Transverse colon (tissue), 4 donors: ENCODE data around the gene HS3ST4. TPM values are rescaled to one million over a fixed set of nuclear protein-coding genes. Genes with fewer than 3 reads are reported as not detected.

Experiments used
- DNase-seq: peaks from one replicate; pipeline ENCODE4 v3.0.0-alpha.2; 2019
- H3K27ac ChIP-seq, 4 donors: fragments of 200-600 bp; sonication (generic); 2 replicates each; pipeline ENCODE4 v1.5.1; 2016 to 2018; ENCODE audit warnings: inconsistent platforms in 4 of 4
- H3K27me3 ChIP-seq: fragments of 200-600 bp; sonication (generic); 2 replicates; pipeline ENCODE4 v1.5.1; 2017; ENCODE audit warnings: inconsistent platforms
- H3K36me3 ChIP-seq, 4 donors: fragments of 200-600 bp; sonication (generic); 2 replicates each; pipeline ENCODE4 v1.5.1; 2017 to 2019; ENCODE audit warnings: inconsistent platforms in 4 of 4
- H3K4me1 ChIP-seq, 4 donors: fragments of 200-600 bp; sonication (generic); 2 replicates each; pipeline ENCODE4 v1.5.1; 2017 to 2020; ENCODE audit warnings: inconsistent platforms in 4 of 4
- H3K4me3 ChIP-seq, 4 donors: fragments of 200-600 bp; sonication (generic); 1 replicate in 1 of 4; 2 replicates in 3 of 4; pipeline versions ENCODE4 v1.5.1 to v1.6.1; 2017 to 2019; ENCODE audit warnings: inconsistent platforms in 4 of 4
- H3K9me3 ChIP-seq, 2 donors: fragments of 200-600 bp; sonication (generic); 2 replicates each; pipeline ENCODE4 v1.5.1; 2017 to 2019; ENCODE audit warnings: inconsistent platforms in 2 of 2
- CTCF ChIP-seq, 5 experiments: fragments of 200-600 bp in 3 of 5; fragments of 450-650 bp in 2 of 5; sonication (generic) in 3 of 5; IDR thresholded peaks; 1 replicate in 2 of 5; 2 replicates in 3 of 5; pipeline ENCODE4 v1.5.1; 2016 to 2017; ENCODE audit warnings: antibody characterized with exemption in 5 of 5, inconsistent platforms in 3 of 5, mild to moderate bottlenecking in 2 of 5, moderate library complexity in 1 of 5
- EP300 ChIP-seq: sonication (generic); formaldehyde crosslinking; IDR thresholded peaks from one replicate; pipeline ENCODE4 v1.6.1; 2017; ENCODE audit warnings: antibody characterized with exemption, low read depth
- POLR2A ChIP-seq: fragments of 450-650 bp; IDR thresholded peaks from one replicate; pipeline ENCODE4 v1.6.1; 2016; ENCODE audit warnings: antibody characterized with exemption, mild to moderate bottlenecking, moderate library complexity
- POLR2AphosphoS5 ChIP-seq, 3 donors: sonication (generic); formaldehyde crosslinking; IDR thresholded peaks; one replicate each; pipeline ENCODE4 v1.6.1; 2016; ENCODE audit warnings: antibody characterized with exemption in 3 of 3
- WGBS, 2 donors: methylation state at CpG; one replicate each; pipeline ENCODE4 v1.1.5; 2018; ENCODE audit warnings: low coverage in 1 of 2; 5-methylcytosine and 5-hydroxymethylcytosine counted together
- in situ Hi-C, 4 donors: fragments of 200-750 bp; cut with MboI; loops; one replicate each; pipeline versions ENCODE4 v1.15.0 to v1.15.1; 2017; ENCODE audit warnings: low sequenced_read_pairs in 3 of 4, low pct_ligation_motif_present in 1 of 4, low pct_unique_long_range_greater_than_20kb in 1 of 4
- intact Hi-C: fragments of 100-400 bp; cut with DNase I; formaldehyde crosslinking; loops from one replicate; pipeline ENCODE4 v1.15.1; 2023; ENCODE audit warnings: low total_unique reads
- total RNA-seq, 4 donors: library from RNA; depleted of rRNA; stranded (reverse); fragments of >200 nt; gene quantifications; one replicate each; pipeline ENCODE4 v1.1.0, GENCODE V29; 2016

HS3ST4 gene
- total RNA-seq, 4 donors from 2014 or later, result not detected

GRCh38 chr16:25916037-25916436 lies 224.3 kb downstream of the HS3ST4 start:
- DNase-seq, result no peak
- TF ChIP-seq POLR2AphosphoS5 (IDR thresholded peaks at IDR 0.05) (no peak), EP300 (no peak), CTCF (IDR thresholded peaks at IDR 0.05) (no peak), POLR2A (no peak)
- in situ Hi-C loops (no loop called here), intact Hi-C loops (no loop called here)
- Histone ChIP-seq H3K4me1 (no peaks in the 10 kb centered on the region), H3K27ac (no peak overlapping the region), H3K4me3 (no peak overlapping the region), H3K9me3 (no peaks in the 10 kb centered on the region), H3K27me3 (no peaks in the 10 kb centered on the region), H3K36me3 (no peaks in the 10 kb centered on the region)
- 37 to 38% methylated on average over 3 to 4 of the region's 4 CpGs for WGBS, 2 donors

- Histone ChIP-seq H3K4me3 (no peak overlapping the region), H3K4me1 (no peaks in the 10 kb centered on the region), H3K27ac (no peak overlapping the region), H3K9me3 (no peaks in the 10 kb centered on the region), H3K27me3 (no peaks in the 10 kb centered on the region), H3K36me3 (no peaks in the 10 kb centered on the region)
- intact Hi-C loops, result no loop called here
- in situ Hi-C loops, result no loop called here
- DNase-seq, result no peak
- WGBS, 2 donors, result 11% methylated on average over 2 of the region's 2 CpGs; no CpG with 5 or more reads in 1 of the 2 donors
- TF ChIP-seq CTCF (IDR thresholded peaks at IDR 0.05), result no peak
- no peak for TF ChIP-seq POLR2A
- TF ChIP-seq EP300, result no peak
- no peak for TF ChIP-seq POLR2AphosphoS5 (IDR thresholded peaks at IDR 0.05)
Measured at GRCh38 chr16:25922438-25922837, 230.7 kb downstream of the HS3ST4 start.

- no peaks in the 10 kb centered on the region for H3K4me1 ChIP-seq
- H3K27ac ChIP-seq, result no peak overlapping the region
- in situ Hi-C loops, result no loop called here
- no peaks in the 10 kb centered on the region for H3K9me3 ChIP-seq
- TF ChIP-seq EP300 (no peak), CTCF (IDR thresholded peaks at IDR 0.05) (no peak), POLR2AphosphoS5 (IDR thresholded peaks at IDR 0.05) (no peak), POLR2A (no peak)
- H3K4me3 ChIP-seq, result no peak overlapping the region
- no peak for DNase-seq
- intact Hi-C loops, result no loop called here
- no peaks in the 10 kb centered on the region for H3K27me3 ChIP-seq
- no peaks in the 10 kb centered on the region for H3K36me3 ChIP-seq
- 40 to 79% methylated on average over 1 to 8 of the region's 8 CpGs for WGBS, 2 donors
Measured at GRCh38 chr16:25925421-25925820, 233.7 kb downstream of the HS3ST4 start.

- Histone ChIP-seq H3K36me3 (no peaks in the 10 kb centered on the region), H3K9me3 (no peaks in the 10 kb centered on the region), H3K4me1 (no peaks in the 10 kb centered on the region), H3K27me3 (no peaks in the 10 kb centered on the region), H3K27ac (no peak overlapping the region), H3K4me3 (no peak overlapping the region)
- in situ Hi-C loops (no loop called here), intact Hi-C loops (no loop called here)
- TF ChIP-seq POLR2AphosphoS5 (IDR thresholded peaks at IDR 0.05) (no peak), CTCF (IDR thresholded peaks at IDR 0.05) (no peak), EP300 (no peak), POLR2A (no peak)
- WGBS, 2 donors, result 73 to 80% methylated on average over 2 to 4 of the region's 4 CpGs
- DNase-seq, result no peak
Measured at GRCh38 chr16:25931473-25932035, 239.8 kb downstream of the HS3ST4 start.
